Astrocyte (in vitro differentiated cells and primary cell): Measurements from ENCODE around the gene SPINT1. TPM values are rescaled to one million over a fixed set of nuclear protein-coding genes. Genes with fewer than 3 reads are reported as not detected.

Experiments
- DNase-seq: peaks from one replicate; pipeline ENCODE4 v3.0.0-alpha.2; 2010; ENCODE audit warnings: low read depth
- FAIRE-seq: peaks from 2 replicates; lab custom pipeline; 2011; peaks lifted over from hg19 to GRCh38; lab: Jason Lieb, UNC
- H2AFZ ChIP-seq: 2 replicates; pipeline ENCODE4 v1.6.0; 2012; ENCODE audit warnings: low read depth, low read length, inconsistent platforms
- H3K27ac ChIP-seq: 2 replicates; pipeline ENCODE4 v1.5.1; 2011; ENCODE audit warnings: low read depth, low read length, inconsistent platforms
- H3K27me3 ChIP-seq: 2 replicates; pipeline ENCODE4 v1.6.0; 2011; ENCODE audit warnings: low read length, inconsistent platforms; ENCODE audit not compliant: insufficient read depth
- H3K36me3 ChIP-seq: 2 replicates; pipeline ENCODE4 v1.5.1; 2011; ENCODE audit warnings: low read length, inconsistent platforms; ENCODE audit not compliant: insufficient read depth
- H3K4me1 ChIP-seq: 2 replicates; pipeline ENCODE4 v1.5.1; 2011; ENCODE audit warnings: low read length, inconsistent platforms; ENCODE audit not compliant: insufficient read depth
- H3K4me2 ChIP-seq: 2 replicates; pipeline ENCODE4 v1.6.0; 2012; ENCODE audit warnings: low read length, inconsistent platforms
- H3K4me3 ChIP-seq: 2 replicates; pipeline ENCODE4 v1.5.1; 2011; ENCODE audit warnings: low read depth, mild to moderate bottlenecking, low read length, inconsistent platforms; ENCODE audit not compliant: insufficient read depth
- H3K79me2 ChIP-seq: 2 replicates; pipeline ENCODE4 v1.6.0; 2012; ENCODE audit warnings: mild to moderate bottlenecking, low read length, inconsistent platforms; ENCODE audit not compliant: insufficient read depth
- H3K9ac ChIP-seq: 2 replicates; pipeline ENCODE4 v1.6.0; 2012; ENCODE audit warnings: mild to moderate bottlenecking, low read length, inconsistent platforms
- H3K9me3 ChIP-seq: 2 replicates; pipeline ENCODE4 v1.5.1; 2012; ENCODE audit warnings: low read depth, mild to moderate bottlenecking, low read length, inconsistent platforms; ENCODE audit not compliant: insufficient read depth
- H4K20me1 ChIP-seq: 2 replicates; pipeline ENCODE4 v1.6.0; 2012; ENCODE audit warnings: low read length, inconsistent platforms; ENCODE audit not compliant: insufficient read depth
- H3K27ac Mint-ChIP-seq: one replicate; pipeline ENCODE4 v1.8.0; 2021; ENCODE audit warnings: mild to moderate bottlenecking, mixed read lengths; ENCODE audit not compliant: unreplicated experiment
- H3K27me3 Mint-ChIP-seq: one replicate; pipeline ENCODE4 v1.8.0; 2021; ENCODE audit warnings: low read depth, mixed read lengths; ENCODE audit not compliant: unreplicated experiment
- H3K36me3 Mint-ChIP-seq: one replicate; pipeline ENCODE4 v1.8.0; 2021; ENCODE audit warnings: low read depth, mixed read lengths; ENCODE audit not compliant: unreplicated experiment
- H3K4me1 Mint-ChIP-seq: one replicate; pipeline ENCODE4 v1.8.0; 2021; ENCODE audit warnings: low read depth, mixed read lengths; ENCODE audit not compliant: unreplicated experiment
- H3K4me3 Mint-ChIP-seq: one replicate; pipeline ENCODE4 v1.8.0; 2021; ENCODE audit warnings: mild to moderate bottlenecking, moderate library complexity, mixed read lengths; ENCODE audit not compliant: unreplicated experiment
- H3K9me3 Mint-ChIP-seq: one replicate; pipeline ENCODE4 v1.8.0; 2021; ENCODE audit warnings: mild to moderate bottlenecking, mixed read lengths; ENCODE audit not compliant: unreplicated experiment
- EZH2 ChIP-seq: IDR thresholded peaks from 2 replicates; pipeline ENCODE4 v1.6.1; 2012; ENCODE audit warnings: mild to moderate bottlenecking, low read length, inconsistent platforms; ENCODE audit not compliant: insufficient read depth
- total RNA-seq: library from RNA; stranded (reverse); gene quantifications from 2 replicates; pipeline ENCODE4 v1.2.1, GENCODE V29; 2021
- TF ChIP-seq, protein P1 (sequence below): IDR thresholded peaks from 2 replicates; pipeline ENCODE4 v1.5.1; 2011; ENCODE audit warnings: low read depth, mild to moderate bottlenecking, inconsistent platforms, low read length, moderate library complexity; ENCODE audit not compliant: insufficient read depth

Gene SPINT1
- total RNA-seq, 1 donor from 2014 or later = 40.3 TPM

DNA sequence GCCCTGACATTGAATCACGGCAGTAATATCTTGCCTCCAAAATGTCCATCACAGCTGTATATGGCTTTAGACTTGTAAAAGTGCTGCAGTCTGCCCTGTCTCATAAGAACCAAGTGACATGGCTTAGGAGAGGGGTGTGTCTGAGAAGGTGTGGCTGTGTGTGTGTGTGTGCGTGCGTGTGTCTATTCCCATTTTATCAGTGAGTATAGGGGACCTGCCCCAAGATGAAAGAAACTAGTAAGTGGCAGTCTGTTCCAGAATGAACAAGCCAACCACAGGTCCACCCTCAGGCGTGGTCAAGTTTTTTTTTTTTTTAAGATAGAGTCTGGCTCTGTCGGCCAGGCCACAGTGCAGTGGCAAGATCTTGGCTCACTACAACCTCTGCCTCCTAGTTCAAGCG, 35.8 kb downstream of the SPINT1 start:
- no peak overlapping the region for H3K4me3 Mint-ChIP-seq
- TF ChIP-seq EZH2 = no peak
- TF ChIP-seq, protein P1, sequence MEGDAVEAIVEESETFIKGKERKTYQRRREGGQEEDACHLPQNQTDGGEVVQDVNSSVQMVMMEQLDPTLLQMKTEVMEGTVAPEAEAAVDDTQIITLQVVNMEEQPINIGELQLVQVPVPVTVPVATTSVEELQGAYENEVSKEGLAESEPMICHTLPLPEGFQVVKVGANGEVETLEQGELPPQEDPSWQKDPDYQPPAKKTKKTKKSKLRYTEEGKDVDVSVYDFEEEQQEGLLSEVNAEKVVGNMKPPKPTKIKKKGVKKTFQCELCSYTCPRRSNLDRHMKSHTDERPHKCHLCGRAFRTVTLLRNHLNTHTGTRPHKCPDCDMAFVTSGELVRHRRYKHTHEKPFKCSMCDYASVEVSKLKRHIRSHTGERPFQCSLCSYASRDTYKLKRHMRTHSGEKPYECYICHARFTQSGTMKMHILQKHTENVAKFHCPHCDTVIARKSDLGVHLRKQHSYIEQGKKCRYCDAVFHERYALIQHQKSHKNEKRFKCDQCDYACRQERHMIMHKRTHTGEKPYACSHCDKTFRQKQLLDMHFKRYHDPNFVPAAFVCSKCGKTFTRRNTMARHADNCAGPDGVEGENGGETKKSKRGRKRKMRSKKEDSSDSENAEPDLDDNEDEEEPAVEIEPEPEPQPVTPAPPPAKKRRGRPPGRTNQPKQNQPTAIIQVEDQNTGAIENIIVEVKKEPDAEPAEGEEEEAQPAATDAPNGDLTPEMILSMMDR = no peak
- H3K27ac Mint-ChIP-seq = no peak overlapping the region
- Histone ChIP-seq H3K9ac (no peak overlapping the region), H2AFZ (no peak overlapping the region), H3K79me2 (no peaks in the 10 kb centered on the region), H4K20me1 (no peaks in the 10 kb centered on the region), H3K9me3 (no peaks in the 10 kb centered on the region), H3K27ac (no peak overlapping the region), H3K4me1 (no peaks in the 10 kb centered on the region), H3K27me3 (peaks cover under 1% of the 10 kb centered on the region), H3K4me3 (no peak overlapping the region), H3K4me2 (no peak overlapping the region), H3K36me3 (no peaks in the 10 kb centered on the region)
- no peaks in the 10 kb centered on the region for H3K9me3 Mint-ChIP-seq
- no peaks in the 10 kb centered on the region for H3K27me3 Mint-ChIP-seq
- H3K4me1 Mint-ChIP-seq = peaks cover 3% of the 10 kb centered on the region
- DNase-seq (no peak), FAIRE-seq (no peak)
- H3K36me3 Mint-ChIP-seq = no peaks in the 10 kb centered on the region

DNA sequence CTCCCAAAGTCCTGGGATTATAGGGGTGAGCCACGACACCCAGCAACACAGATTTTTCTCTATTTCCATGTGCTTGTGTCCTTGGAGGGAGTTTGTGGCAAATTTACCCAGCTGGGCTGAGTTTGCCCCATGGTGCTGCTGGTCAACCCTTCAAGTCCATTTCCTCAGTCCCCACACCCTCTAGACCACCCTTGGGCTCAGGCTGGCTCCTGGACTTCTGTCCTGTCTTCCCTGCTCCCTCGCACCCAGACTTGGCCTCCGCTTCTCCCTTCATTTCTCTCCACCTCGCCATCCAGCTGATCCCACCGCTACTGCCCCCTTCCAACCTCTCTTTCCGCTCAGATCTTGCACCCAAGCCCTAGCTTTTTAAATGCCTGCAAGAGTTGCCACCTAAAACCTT, 37.5 kb downstream of the SPINT1 start:
- Histone ChIP-seq H4K20me1 (no peaks in the 10 kb centered on the region), H3K4me3 (no peak overlapping the region), H3K36me3 (no peaks in the 10 kb centered on the region), H3K27me3 (no peaks in the 10 kb centered on the region), H3K79me2 (no peaks in the 10 kb centered on the region), H2AFZ (no peak overlapping the region), H3K4me1 (no peaks in the 10 kb centered on the region), H3K9ac (no peak overlapping the region), H3K27ac (no peak overlapping the region), H3K9me3 (no peaks in the 10 kb centered on the region), H3K4me2 (no peak overlapping the region)
- peaks cover 3% of the 10 kb centered on the region for H3K4me1 Mint-ChIP-seq
- FAIRE-seq = no peak
- H3K9me3 Mint-ChIP-seq = no peaks in the 10 kb centered on the region
- no peaks in the 10 kb centered on the region for H3K27me3 Mint-ChIP-seq
- TF ChIP-seq EZH2 = no peak
- TF ChIP-seq, protein P1 = no peak
- H3K4me3 Mint-ChIP-seq = no peak overlapping the region
- no peak for DNase-seq
- H3K27ac Mint-ChIP-seq = no peak overlapping the region
- H3K36me3 Mint-ChIP-seq = no peaks in the 10 kb centered on the region

DNA sequence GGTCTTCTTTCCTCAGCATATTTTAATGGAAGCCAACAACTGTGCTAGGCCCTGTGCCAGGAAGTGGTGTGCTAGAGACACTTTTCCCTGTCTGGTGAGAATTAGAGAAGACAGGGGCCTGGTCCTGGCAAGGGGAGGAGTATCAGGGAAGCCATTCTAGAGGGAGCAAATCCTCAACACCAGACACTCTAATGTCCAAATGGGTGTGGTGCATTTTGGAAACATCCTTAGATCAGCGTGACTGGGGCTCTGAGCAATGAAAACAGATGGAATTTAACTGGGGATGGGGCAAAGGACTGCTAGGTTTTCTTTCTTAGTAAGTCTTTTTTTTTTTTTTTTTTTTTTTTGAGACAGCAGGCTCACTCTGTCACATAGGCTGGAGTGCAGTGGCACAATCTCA, 42.7 kb downstream of the SPINT1 start:
- FAIRE-seq (no peak), DNase-seq (no peak)
- H3K9me3 ChIP-seq = no peaks in the 10 kb centered on the region
- no peak overlapping the region for H3K27ac ChIP-seq
- H3K4me1 ChIP-seq = no peaks in the 10 kb centered on the region
- no peak overlapping the region for H3K4me2 ChIP-seq
- H3K79me2 ChIP-seq = no peaks in the 10 kb centered on the region
- TF ChIP-seq EZH2 = no peak
- TF ChIP-seq, protein P1 = no peak
- no peaks in the 10 kb centered on the region for H3K27me3 ChIP-seq
- Mint-ChIP-seq H3K27ac (no peak overlapping the region), H3K36me3 (no peaks in the 10 kb centered on the region), H3K4me3 (no peak overlapping the region), H3K4me1 (no peaks in the 10 kb centered on the region), H3K9me3 (no peaks in the 10 kb centered on the region), H3K27me3 (no peaks in the 10 kb centered on the region)
- no peaks in the 10 kb centered on the region for H3K36me3 ChIP-seq
- H2AFZ ChIP-seq = no peak overlapping the region
- H3K9ac ChIP-seq = no peak overlapping the region
- H3K4me3 ChIP-seq = no peak overlapping the region
- no peaks in the 10 kb centered on the region for H4K20me1 ChIP-seq
